ENCODE measurements around the gene CHSY1. TPM values are rescaled to one million over a fixed set of nuclear protein-coding genes. Genes with fewer than 3 reads are reported as not detected.

CHSY1 gene
- total RNA-seq, 4 donors from 2014 or later = 25.6 to 62.8 (median 46.0) TPM

DNA sequence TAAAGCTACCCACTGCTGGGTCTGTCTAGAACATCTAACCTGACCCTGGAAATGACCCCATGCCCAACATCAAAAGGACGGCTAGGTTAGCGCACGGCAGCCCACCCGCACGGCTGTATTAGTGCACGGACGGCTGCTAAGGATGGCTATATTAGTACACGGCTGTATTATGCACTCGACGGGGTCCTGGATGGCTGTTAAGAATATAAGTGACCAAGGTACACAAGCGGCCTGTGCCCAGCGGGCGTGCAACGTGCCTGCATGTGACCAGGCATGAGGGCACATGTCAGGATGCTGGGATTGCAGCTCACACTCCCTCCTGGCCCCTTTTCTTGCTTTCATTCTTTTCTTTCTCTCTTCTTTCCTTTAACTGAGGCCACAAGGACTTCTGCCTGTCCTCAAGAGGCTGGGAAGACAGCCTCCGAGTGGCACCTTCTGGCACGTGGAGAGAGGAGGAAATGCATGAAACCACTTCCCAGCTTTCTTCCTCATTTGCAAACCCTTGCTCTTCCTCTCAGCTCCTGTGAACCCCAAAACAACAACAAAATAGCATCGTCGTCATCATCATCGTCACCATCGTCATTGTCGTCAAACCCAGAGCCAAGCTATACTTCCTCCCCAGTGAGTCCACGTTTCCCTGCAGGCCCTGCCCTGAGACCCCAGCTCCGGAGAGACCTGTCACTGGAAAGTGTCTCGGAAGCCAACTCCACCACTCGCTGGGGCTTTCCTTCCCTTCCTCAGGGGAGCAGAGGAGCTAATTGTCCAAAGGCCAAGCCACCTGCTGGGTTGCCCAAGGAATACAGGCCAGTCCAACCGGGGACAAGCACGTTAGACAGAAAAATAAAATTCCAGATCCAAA is 101.8 kb downstream of the CHSY1 start:
- TF ChIP-seq POLR2A (IDR thresholded peaks at IDR 0.05) = no peak
- TF ChIP-seq, protein P1, sequence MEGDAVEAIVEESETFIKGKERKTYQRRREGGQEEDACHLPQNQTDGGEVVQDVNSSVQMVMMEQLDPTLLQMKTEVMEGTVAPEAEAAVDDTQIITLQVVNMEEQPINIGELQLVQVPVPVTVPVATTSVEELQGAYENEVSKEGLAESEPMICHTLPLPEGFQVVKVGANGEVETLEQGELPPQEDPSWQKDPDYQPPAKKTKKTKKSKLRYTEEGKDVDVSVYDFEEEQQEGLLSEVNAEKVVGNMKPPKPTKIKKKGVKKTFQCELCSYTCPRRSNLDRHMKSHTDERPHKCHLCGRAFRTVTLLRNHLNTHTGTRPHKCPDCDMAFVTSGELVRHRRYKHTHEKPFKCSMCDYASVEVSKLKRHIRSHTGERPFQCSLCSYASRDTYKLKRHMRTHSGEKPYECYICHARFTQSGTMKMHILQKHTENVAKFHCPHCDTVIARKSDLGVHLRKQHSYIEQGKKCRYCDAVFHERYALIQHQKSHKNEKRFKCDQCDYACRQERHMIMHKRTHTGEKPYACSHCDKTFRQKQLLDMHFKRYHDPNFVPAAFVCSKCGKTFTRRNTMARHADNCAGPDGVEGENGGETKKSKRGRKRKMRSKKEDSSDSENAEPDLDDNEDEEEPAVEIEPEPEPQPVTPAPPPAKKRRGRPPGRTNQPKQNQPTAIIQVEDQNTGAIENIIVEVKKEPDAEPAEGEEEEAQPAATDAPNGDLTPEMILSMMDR (IDR thresholded peaks at IDR 0.05) = no peak
- Histone ChIP-seq H3K36me3 (no peaks in the 10 kb centered on the region), H3K9me3 (no peaks in the 10 kb centered on the region), H3K27me3 (no peaks in the 10 kb centered on the region), H3K4me3 (no peak overlapping the region), H3K27ac (no peak overlapping the region), H3K4me1 (no peaks in the 10 kb centered on the region)
- DNase-seq = no peak
- intact Hi-C loops (cut with DNase I; ENCODE audit: low total_unique reads) = no loop called here

DNA sequence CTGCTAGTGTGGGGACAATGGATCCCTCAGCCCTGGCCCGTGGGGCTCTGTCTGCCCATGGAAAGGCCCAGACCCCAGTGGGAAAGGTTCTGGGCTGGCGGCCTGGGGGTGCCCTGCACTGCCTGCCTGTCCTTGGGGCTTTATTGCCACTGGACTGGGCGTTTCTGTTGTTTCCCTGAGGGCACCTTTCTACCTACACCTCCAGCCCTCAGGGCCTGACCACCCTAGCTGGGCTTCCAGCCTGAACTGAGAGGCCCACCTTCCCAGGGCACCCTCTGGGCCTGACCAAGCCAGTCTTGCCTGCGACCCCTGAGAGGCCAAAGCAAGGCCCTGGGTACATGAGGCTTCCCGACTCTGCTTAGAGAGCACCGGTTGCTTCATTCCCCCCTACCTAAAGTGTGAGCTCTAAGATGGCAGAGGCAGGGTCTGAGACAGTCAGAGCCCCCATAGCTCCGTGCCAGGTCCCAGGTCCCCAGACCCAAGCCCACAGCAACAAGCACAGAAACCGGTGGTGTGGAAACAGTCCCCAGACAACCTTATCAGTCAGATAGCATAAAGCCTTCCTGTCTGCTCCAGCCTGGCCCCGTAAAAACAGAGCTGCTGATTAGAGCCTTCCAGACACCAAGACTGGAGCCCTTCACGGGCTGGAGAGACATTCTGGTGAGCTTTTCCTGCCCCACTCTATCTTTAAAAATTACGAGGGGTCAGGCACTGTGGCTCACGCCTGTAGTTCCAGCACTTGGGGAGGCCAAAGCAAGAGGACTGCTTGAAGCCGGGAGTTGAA is 102.8 kb downstream of the CHSY1 start:
- no peaks in the 10 kb centered on the region for H3K27me3 ChIP-seq
- H3K36me3 ChIP-seq = no peaks in the 10 kb centered on the region
- TF ChIP-seq POLR2A (IDR thresholded peaks at IDR 0.05) = no peak
- TF ChIP-seq, protein P1 (IDR thresholded peaks at IDR 0.05) = no peak
- DNase-seq = no peak
- H3K4me1 ChIP-seq = no peaks in the 10 kb centered on the region
- H3K4me3 ChIP-seq = no peak overlapping the region
- H3K9me3 ChIP-seq = no peaks in the 10 kb centered on the region
- intact Hi-C loops (cut with DNase I; ENCODE audit: low total_unique reads) = no loop called here
- H3K27ac ChIP-seq = no peak overlapping the region

DNA sequence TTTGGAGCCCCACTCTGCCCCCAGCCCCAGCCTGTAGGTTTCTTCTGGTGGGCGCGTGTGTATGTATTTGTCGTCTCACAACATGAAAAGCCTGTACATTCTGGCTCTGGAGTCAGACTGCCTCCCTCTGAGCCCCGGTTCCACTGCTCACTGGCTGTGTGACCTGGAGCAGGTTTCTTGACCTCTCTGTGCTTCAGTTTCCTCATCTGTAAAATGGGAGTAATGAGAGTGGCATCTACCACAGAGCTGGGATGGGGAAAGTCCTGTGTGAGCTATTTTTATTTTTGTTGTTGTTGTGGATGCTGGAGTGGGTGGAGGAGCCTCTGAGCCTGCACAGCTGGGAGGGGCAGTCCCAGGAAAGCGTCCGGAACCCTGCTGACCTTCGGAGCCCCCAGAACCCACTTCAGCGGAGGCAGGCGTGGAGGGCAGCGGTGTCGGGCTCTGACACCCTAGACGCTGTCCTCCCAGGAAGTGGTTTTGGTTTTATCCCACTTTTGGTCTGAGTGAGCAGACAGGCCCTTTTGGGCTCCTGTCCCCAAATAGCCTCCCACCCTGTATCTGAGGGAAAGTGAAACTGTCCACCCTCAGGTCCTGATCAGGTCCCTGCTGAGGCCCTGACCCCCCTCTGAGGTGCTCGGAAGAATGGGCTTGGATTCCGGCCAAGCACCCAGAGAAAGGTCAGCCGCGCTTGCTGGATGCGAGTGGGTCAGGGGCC is 103.5 kb downstream of the CHSY1 start:
- Histone ChIP-seq H3K27ac (no peak overlapping the region), H3K4me3 (no peak overlapping the region), H3K27me3 (no peaks in the 10 kb centered on the region), H3K9me3 (no peaks in the 10 kb centered on the region), H3K4me1 (no peaks in the 10 kb centered on the region), H3K36me3 (no peaks in the 10 kb centered on the region)
- DNase-seq = no peak
- TF ChIP-seq, protein P1 (IDR thresholded peaks at IDR 0.05) = no peak
- TF ChIP-seq POLR2A (IDR thresholded peaks at IDR 0.05) = no peak
- intact Hi-C loops (cut with DNase I; ENCODE audit: low total_unique reads) = no loop called here

DNA sequence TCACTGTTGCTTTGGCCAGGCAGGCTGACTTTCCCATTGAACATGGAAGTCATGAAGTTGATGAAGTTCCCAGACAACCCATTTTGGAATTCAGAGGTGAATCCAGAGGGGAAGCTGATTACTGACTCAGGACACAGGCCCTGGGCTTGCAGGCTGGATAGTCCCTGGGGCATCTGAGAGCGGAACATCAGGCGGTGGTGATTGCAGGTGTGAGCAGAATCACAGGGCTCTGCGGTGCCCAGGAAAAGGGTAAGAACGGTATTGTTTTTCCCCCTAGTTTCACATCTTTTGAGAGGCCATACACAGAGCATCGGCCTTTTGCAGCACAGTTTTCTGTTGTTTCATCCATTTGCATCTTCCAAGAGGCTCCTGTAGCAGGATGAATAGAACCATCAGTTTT is 104.7 kb downstream of the CHSY1 start:
- no peaks in the 10 kb centered on the region for H3K9me3 ChIP-seq
- DNase-seq = no peak
- TF ChIP-seq, protein P1 (IDR thresholded peaks at IDR 0.05) = no peak
- no peak for TF ChIP-seq POLR2A (IDR thresholded peaks at IDR 0.05)
- no peaks in the 10 kb centered on the region for H3K36me3 ChIP-seq
- H3K4me3 ChIP-seq = no peak overlapping the region
- H3K27ac ChIP-seq = no peak overlapping the region
- no peaks in the 10 kb centered on the region for H3K4me1 ChIP-seq
- no peaks in the 10 kb centered on the region for H3K27me3 ChIP-seq
- intact Hi-C loops (cut with DNase I; ENCODE audit: low total_unique reads) = no loop called here

Measured in uterus (tissue), 4 donors.